Measurements from ENCODE around the gene SALL1.

Gene SALL1

DNA sequence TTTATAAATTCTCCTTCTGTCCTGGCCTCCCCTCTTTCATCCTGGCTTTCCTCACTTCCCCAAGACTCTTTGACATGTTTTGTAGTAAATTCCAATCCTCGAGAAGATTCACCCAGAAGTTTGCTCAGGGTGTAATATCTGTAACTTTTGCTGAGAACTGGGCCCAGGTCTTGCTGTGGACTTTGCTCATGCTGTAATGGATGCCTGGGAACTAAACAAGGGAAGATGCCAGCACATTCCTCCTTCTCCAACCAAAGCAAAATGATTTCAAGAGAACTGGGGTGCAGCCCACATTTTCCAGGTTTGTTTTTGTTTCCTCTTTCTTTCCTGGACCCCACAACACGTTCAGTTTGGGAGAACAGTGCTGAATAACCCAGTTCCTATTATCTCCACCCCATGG is 6.6 kb upstream of the SALL1 start:
- Histone ChIP-seq H3K9me3 (replicated peaks in 1 of 2; ENCODE audit: control insufficient read depth in 2 of 2, insufficient read depth in 1 of 2, low read depth in 1 of 2, low read length in 2 of 2) (peaks cover 0 to 9% of the 10 kb centered on the region in 2 donors), H3K27me3 (ENCODE audit: control insufficient read depth in 3 of 3, insufficient read depth in 3 of 3, low read depth in 1 of 3, low read length in 3 of 3) (no peaks in the 10 kb centered on the region), H2BK5ac (ENCODE audit: low read length) (no peak overlapping the region), H3K4me2 (ENCODE audit: insufficient read depth, low read length, poor library complexity, severe bottlenecking) (no peak overlapping the region), H2BK120ac (ENCODE audit: low read depth, low read length) (no peak overlapping the region), H2BK12ac (ENCODE audit: low read length) (no peak overlapping the region), H3K4ac (ENCODE audit: low read length) (no peak overlapping the region), H3K36me3 (replicated peaks in 1 of 2; ENCODE audit: control insufficient read depth in 2 of 2, insufficient read depth in 2 of 2, low read length in 2 of 2) (no peaks in the 10 kb centered on the region), H3K4me3 (ENCODE audit: low read length in 2 of 2) (no peak overlapping the region), H4K8ac (ENCODE audit: low read depth, low read length) (no peak overlapping the region), H3K18ac (ENCODE audit: low read length) (no peak overlapping the region), H3K23ac (ENCODE audit: low read depth, low read length, poor library complexity) (no peak overlapping the region), H2BK15ac (ENCODE audit: low read length) (no peak overlapping the region), H3K4me1 (ENCODE audit: control insufficient read depth in 2 of 2, insufficient read depth in 1 of 2, low read depth in 1 of 2, low read length in 2 of 2) (peaks cover 11 to 23% of the 10 kb centered on the region in 2 donors), H3K9ac (ENCODE audit: low read depth, low read length, poor library complexity) (no peak overlapping the region), H4K91ac (ENCODE audit: low read depth, low read length, poor library complexity) (no peak overlapping the region), H2AFZ (ENCODE audit: low read length) (no peak overlapping the region), H3K79me1 (ENCODE audit: low read depth, low read length) (no peaks in the 10 kb centered on the region), H3K14ac (ENCODE audit: low read length) (no peak overlapping the region), H3K27ac (replicated peaks; ENCODE audit: low read length) (no peak overlapping the region), H2AK5ac (ENCODE audit: low read depth, low read length) (no peak overlapping the region)
- DNase-seq (ENCODE audit: low spot score), result no peak
- no CpG with 5 or more reads among the region's 2 CpGs for WGBS, 2 donors (ENCODE audit: extremely low coverage in 2 of 2, insufficient read length in 2 of 2, insufficient replicate concordance in 1 of 2)

DNA sequence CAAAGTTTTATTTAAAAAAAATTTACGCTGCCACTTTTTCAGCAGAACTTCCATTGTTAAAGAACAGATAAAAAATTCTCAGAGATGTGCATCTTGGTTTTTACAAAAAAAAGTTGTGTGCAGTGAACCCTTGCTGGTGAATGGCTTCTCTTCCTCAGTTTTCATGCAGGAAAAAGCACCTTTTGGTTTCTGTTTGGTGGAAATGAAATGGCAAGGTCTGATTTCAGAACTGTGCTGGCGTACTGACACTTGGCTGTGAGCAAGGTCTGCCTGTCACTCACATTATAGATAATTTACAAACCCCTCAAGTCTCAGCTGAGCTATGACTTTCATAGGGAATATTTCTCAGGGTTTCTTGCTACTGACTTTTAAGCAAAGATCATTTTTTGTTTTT is 5.7 kb upstream of the SALL1 start:
- no peak overlapping the region for H2BK120ac ChIP-seq (ENCODE audit: low read depth, low read length)
- no CpG with 5 or more reads among the region's 2 CpGs for WGBS, 2 donors (ENCODE audit: extremely low coverage in 2 of 2, insufficient read length in 2 of 2, insufficient replicate concordance in 1 of 2)
- H3K4me3 ChIP-seq (ENCODE audit: low read length in 2 of 2), result no peak overlapping the region
- no peak overlapping the region for H3K18ac ChIP-seq (ENCODE audit: low read length)
- no peak overlapping the region for H4K91ac ChIP-seq (ENCODE audit: low read depth, low read length, poor library complexity)
- peak overlapping the region; percentile 87 for H3K4me2 ChIP-seq (ENCODE audit: insufficient read depth, low read length, poor library complexity, severe bottlenecking)
- H3K36me3 ChIP-seq (replicated peaks in 1 of 2; ENCODE audit: control insufficient read depth in 2 of 2, insufficient read depth in 2 of 2, low read length in 2 of 2), result no peaks in the 10 kb centered on the region
- no peak overlapping the region for H3K27ac ChIP-seq (replicated peaks; ENCODE audit: low read length)
- no peak overlapping the region for H2BK12ac ChIP-seq (ENCODE audit: low read length)
- H3K4ac ChIP-seq (ENCODE audit: low read length), result no peak overlapping the region
- no peak overlapping the region for H3K14ac ChIP-seq (ENCODE audit: low read length)
- no peak overlapping the region for H4K8ac ChIP-seq (ENCODE audit: low read depth, low read length)
- H2AFZ ChIP-seq (ENCODE audit: low read length), result no peak overlapping the region
- no peaks in the 10 kb centered on the region for H3K27me3 ChIP-seq (ENCODE audit: control insufficient read depth in 3 of 3, insufficient read depth in 3 of 3, low read depth in 1 of 3, low read length in 3 of 3)
- no peak overlapping the region for H2AK5ac ChIP-seq (ENCODE audit: low read depth, low read length)
- peaks cover 11 to 23% of the 10 kb centered on the region in 2 donors for H3K4me1 ChIP-seq (ENCODE audit: control insufficient read depth in 2 of 2, insufficient read depth in 1 of 2, low read depth in 1 of 2, low read length in 2 of 2)
- H3K23ac ChIP-seq (ENCODE audit: low read depth, low read length, poor library complexity), result no peak overlapping the region
- H2BK15ac ChIP-seq (ENCODE audit: low read length), result no peak overlapping the region
- peaks cover 0 to 9% of the 10 kb centered on the region in 2 donors for H3K9me3 ChIP-seq (replicated peaks in 1 of 2; ENCODE audit: control insufficient read depth in 2 of 2, insufficient read depth in 1 of 2, low read depth in 1 of 2, low read length in 2 of 2)
- H2BK5ac ChIP-seq (ENCODE audit: low read length), result no peak overlapping the region
- no peaks in the 10 kb centered on the region for H3K79me1 ChIP-seq (ENCODE audit: low read depth, low read length)
- DNase-seq (ENCODE audit: low spot score), result no peak
- no peak overlapping the region for H3K9ac ChIP-seq (ENCODE audit: low read depth, low read length, poor library complexity)

DNA sequence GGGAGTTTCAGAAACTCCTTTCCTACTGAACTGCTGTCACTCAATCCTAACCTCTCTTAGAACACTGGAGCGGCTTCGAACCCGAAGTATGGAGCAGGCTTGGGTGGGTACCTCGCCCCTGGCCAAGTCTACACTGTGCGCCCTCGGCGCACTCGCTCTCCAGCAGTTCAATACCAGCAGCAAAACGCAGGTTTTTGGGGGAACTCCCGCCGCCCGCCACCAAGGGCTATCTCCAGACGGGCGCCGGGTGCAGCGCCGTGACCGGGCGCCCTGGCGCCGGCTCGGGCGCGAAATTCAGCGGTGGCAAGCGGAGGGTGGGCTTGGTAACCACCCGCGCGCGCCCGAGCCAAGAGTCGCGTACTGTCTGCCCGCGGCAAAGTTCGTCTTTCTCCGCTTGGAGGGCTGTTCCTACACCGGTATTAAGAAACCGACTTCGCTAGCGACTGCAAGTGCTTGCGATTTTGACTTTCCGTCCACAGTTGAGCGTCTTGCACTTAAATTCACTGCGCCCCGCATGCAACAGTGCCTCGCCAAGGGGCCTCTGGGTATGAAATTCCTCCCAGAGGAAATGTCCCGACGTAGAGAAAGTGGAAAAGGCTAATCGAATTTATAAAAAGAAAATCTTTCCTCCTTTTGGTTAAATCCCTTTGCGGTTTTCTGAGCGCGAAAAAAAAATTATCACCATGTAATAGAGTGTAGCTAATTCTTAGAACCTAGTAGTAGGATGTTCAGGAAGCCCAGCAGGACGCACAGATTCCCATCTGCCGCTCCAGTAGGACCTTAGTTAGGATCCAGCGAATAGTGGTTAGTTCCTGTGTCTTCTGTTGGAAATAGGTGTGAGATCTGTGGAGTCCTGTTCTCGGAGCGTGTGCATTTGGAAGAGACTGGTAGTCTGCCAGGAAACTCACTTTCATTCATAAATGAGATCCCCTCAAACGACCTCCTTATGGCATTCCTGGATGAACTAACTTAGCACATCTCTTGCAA is 5.0 kb upstream of the SALL1 start:
- H2BK5ac ChIP-seq (ENCODE audit: low read length), result no peak overlapping the region
- H4K91ac ChIP-seq (ENCODE audit: low read depth, low read length, poor library complexity), result no peak overlapping the region
- DNase-seq (ENCODE audit: low spot score), result no peak
- no peak overlapping the region for H2BK12ac ChIP-seq (ENCODE audit: low read length)
- H3K4ac ChIP-seq (ENCODE audit: low read length), result no peak overlapping the region
- H2BK120ac ChIP-seq (ENCODE audit: low read depth, low read length), result no peak overlapping the region
- no peaks in the 10 kb centered on the region for H3K27me3 ChIP-seq (ENCODE audit: control insufficient read depth in 3 of 3, insufficient read depth in 3 of 3, low read depth in 1 of 3, low read length in 3 of 3)
- no CpG with 5 or more reads among the region's 59 CpGs for WGBS, 2 donors (ENCODE audit: extremely low coverage in 2 of 2, insufficient read length in 2 of 2, insufficient replicate concordance in 1 of 2)
- H3K4me2 ChIP-seq (ENCODE audit: insufficient read depth, low read length, poor library complexity, severe bottlenecking), result peak overlapping the region; percentile 87
- peak overlapping the region; percentile 97 for H3K18ac ChIP-seq (ENCODE audit: low read length)
- H4K8ac ChIP-seq (ENCODE audit: low read depth, low read length), result no peak overlapping the region
- H3K14ac ChIP-seq (ENCODE audit: low read length), result no peak overlapping the region
- peak overlapping the region; percentile 27 to 71 for H3K4me3 ChIP-seq (ENCODE audit: low read length in 2 of 2)
- H3K23ac ChIP-seq (ENCODE audit: low read depth, low read length, poor library complexity), result no peak overlapping the region
- peaks cover 0 to 9% of the 10 kb centered on the region in 2 donors for H3K9me3 ChIP-seq (replicated peaks in 1 of 2; ENCODE audit: control insufficient read depth in 2 of 2, insufficient read depth in 1 of 2, low read depth in 1 of 2, low read length in 2 of 2)
- peak overlapping the region; percentile 78 for H3K9ac ChIP-seq (ENCODE audit: low read depth, low read length, poor library complexity)
- peak overlapping the region; percentile 3 for H2AK5ac ChIP-seq (ENCODE audit: low read depth, low read length)
- no peak overlapping the region for H3K27ac ChIP-seq (replicated peaks; ENCODE audit: low read length)
- H3K4me1 ChIP-seq (ENCODE audit: control insufficient read depth in 2 of 2, insufficient read depth in 1 of 2, low read depth in 1 of 2, low read length in 2 of 2), result peaks cover 11 to 23% of the 10 kb centered on the region in 2 donors
- no peaks in the 10 kb centered on the region for H3K79me1 ChIP-seq (ENCODE audit: low read depth, low read length)
- H2BK15ac ChIP-seq (ENCODE audit: low read length), result peak overlapping the region; percentile 35
- no peaks in the 10 kb centered on the region for H3K36me3 ChIP-seq (replicated peaks in 1 of 2; ENCODE audit: control insufficient read depth in 2 of 2, insufficient read depth in 2 of 2, low read length in 2 of 2)
- peak overlapping the region; percentile 84 for H2AFZ ChIP-seq (ENCODE audit: low read length)

DNA sequence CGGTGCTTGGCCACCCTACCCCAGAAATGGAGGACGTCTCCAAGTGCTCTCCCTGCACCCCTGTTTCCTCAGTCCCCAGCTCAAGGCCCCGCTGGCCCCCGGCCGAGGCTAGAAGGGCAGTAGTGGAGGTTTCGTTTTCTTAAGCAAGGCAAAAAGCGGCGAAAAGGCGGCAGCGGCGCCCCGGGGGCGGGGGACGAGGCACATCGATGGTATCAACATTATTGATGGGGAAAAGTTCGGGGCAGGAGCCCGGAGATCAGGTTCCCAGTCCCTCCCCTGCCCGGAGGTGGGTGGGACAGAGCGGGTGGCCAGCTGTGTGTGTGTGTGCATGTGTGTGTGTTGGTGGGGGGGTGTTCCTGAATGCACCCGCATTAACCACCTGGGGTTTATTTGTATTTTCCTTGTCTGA is 4.1 kb upstream of the SALL1 start:
- Histone ChIP-seq H3K23ac (ENCODE audit: low read depth, low read length, poor library complexity) (peak overlapping the region; percentile 46), H3K27me3 (ENCODE audit: control insufficient read depth in 3 of 3, insufficient read depth in 3 of 3, low read depth in 1 of 3, low read length in 3 of 3) (no peaks in the 10 kb centered on the region), H4K8ac (ENCODE audit: low read depth, low read length) (no peak overlapping the region), H3K79me1 (ENCODE audit: low read depth, low read length) (no peaks in the 10 kb centered on the region), H3K4ac (ENCODE audit: low read length) (peak overlapping the region; percentile 61), H2BK120ac (ENCODE audit: low read depth, low read length) (peak overlapping the region; percentile 93), H3K36me3 (replicated peaks in 1 of 2; ENCODE audit: control insufficient read depth in 2 of 2, insufficient read depth in 2 of 2, low read length in 2 of 2) (no peaks in the 10 kb centered on the region), H3K9ac (ENCODE audit: low read depth, low read length, poor library complexity) (peak overlapping the region; percentile 63), H2BK5ac (ENCODE audit: low read length) (peak overlapping the region; percentile 93), H3K27ac (replicated peaks; ENCODE audit: low read length) (peak overlapping the region; percentile 77), H3K14ac (ENCODE audit: low read length) (no peak overlapping the region), H2BK12ac (ENCODE audit: low read length) (peak overlapping the region; percentile 64), H3K4me1 (ENCODE audit: control insufficient read depth in 2 of 2, insufficient read depth in 1 of 2, low read depth in 1 of 2, low read length in 2 of 2) (peaks cover 11 to 23% of the 10 kb centered on the region in 2 donors), H3K9me3 (replicated peaks in 1 of 2; ENCODE audit: control insufficient read depth in 2 of 2, insufficient read depth in 1 of 2, low read depth in 1 of 2, low read length in 2 of 2) (peaks cover 0 to 9% of the 10 kb centered on the region in 2 donors), H3K4me3 (ENCODE audit: low read length in 2 of 2) (peak overlapping the region; percentile 27 to 41), H3K18ac (ENCODE audit: low read length) (peak overlapping the region; percentile 94), H4K91ac (ENCODE audit: low read depth, low read length, poor library complexity) (no peak overlapping the region), H3K4me2 (ENCODE audit: insufficient read depth, low read length, poor library complexity, severe bottlenecking) (peak overlapping the region; percentile 87), H2BK15ac (ENCODE audit: low read length) (peak overlapping the region; percentile 71), H2AFZ (ENCODE audit: low read length) (peak overlapping the region; percentile 84), H2AK5ac (ENCODE audit: low read depth, low read length) (peak overlapping the region; percentile 81)
- DNase-seq (ENCODE audit: low spot score), result no peak
- no CpG with 5 or more reads among the region's 20 CpGs for WGBS, 2 donors (ENCODE audit: extremely low coverage in 2 of 2, insufficient read length in 2 of 2, insufficient replicate concordance in 1 of 2)
